NCI-H1092 (cell line): ENCODE data around the gene CNTRL.

Experiments
- DNase-seq: peaks from one replicate; lab custom pipeline; 2025; lab: John Stamatoyannopoulos, UW

The CNTRL gene

DNA sequence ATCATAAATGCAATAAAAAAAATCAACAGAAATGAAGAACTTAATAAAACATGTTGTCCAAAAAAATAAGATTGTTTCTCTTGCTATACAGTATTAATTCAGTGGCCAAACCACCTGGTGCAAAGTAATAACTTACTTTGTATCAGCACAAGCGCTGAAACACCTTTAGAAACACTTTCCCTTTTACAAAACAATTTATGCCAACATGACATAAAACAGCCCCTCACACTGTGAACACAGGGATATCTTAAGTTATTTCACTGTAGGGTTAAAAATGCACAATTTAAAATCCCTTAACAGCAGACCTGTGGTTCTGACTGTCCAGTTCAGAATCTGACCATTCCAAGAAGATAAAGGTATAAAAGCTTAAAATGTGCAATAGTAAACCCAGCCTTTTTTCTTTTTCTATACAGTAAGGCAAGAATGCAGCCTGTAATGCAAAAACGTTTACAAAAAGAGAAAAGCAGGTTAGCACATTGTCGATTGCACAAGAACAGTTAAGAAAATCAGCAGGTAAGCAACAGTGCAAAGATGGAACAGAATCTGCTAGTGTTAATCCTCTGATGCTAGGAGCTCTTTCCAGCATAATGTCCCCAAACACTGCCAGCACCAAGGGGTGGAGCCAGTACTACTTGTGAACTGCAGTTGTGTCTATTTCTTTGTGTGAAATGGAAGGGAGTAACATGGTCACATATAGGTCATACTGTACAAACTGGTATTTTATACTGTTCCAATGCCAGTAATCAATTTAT lies 105.4 kb downstream of the CNTRL start:
- DNase-seq = no peak

- no peak for DNase-seq
Observed at GRCh38 chr9:121182101-121182836, 107.5 kb downstream of the CNTRL start.

- no peak for DNase-seq
Observed at GRCh38 chr9:121182989-121183388, 108.2 kb downstream of the CNTRL start.

DNA sequence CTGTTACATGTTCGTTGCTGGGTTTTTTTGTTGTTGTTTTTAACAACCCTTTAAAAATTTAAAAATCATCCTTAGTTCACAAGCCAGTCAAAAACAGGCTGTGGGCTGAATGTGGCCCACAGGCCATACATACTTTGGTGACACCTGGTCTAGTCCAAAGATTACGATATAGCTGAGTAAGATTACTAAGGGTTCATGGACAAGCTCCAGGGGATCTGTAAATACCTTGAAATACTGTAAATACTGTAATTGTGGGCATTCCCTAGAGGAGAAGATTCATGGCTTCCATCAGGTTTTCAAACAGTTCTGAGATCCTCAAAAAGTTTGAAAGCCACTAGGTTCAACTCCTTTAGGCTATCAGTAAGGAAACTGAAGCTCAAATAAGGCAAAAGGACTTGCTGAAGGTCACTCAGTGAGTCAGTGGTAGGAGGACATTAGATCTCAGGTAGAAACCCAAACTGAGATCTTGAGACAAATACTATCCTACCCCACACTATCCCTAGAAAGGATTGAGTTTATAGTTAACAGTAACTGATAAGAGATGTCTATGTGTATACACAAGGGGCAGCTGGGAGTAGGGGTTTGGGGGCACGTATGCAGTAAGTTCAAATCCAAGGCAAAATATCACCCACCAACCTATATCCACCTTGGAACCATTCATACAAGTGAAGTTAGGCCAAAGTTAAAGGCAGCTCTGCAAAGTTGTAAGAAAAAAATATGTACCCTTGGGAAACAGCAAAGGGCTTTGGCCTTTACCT lies 109.1 kb downstream of the CNTRL start:
- no peak for DNase-seq

DNA sequence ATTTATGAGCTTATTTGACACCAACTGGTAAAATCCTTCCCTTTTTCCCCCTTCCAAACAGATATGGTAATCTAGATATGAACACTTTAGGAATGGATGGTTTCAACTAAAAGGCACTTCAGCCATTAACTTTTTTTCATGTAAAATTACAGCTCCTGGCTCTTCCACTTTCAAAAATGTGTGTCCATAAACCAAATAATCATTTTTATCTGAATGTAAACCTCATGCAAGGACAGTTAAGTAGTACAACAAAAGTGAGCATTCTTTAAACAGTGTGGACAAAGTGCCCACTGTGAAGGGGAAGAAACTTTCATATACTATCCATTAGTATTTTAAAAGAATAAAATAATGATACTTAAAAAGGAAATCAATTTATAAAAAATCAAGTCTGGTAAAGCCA lies 109.7 kb downstream of the CNTRL start:
- DNase-seq = no peak

DNA sequence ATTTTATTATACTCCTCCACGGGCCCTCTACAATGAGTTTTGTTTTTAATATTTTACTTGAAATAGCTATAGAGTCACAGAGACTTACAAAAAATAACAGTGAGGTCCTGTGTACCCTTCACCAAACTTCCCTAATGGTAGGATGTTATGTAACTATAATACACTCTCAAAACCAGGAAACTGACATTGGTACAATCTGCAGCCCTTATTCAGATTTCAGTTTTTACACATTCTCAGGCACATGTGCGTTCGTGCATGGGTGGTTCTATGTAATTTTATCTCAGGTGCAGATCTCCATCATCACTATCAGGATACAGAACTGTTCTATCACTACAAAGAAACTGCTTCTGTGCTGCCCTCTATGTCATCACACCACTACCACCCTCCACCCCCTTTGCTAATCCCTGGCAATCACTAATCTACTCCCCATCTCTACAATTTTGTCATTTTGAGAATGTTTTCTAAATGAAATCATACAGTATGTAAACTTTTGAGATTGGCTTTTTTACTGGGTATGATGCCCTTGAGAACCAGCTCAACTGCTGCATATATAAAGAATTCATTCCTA lies 110.5 kb downstream of the CNTRL start:
- no peak for DNase-seq

DNA sequence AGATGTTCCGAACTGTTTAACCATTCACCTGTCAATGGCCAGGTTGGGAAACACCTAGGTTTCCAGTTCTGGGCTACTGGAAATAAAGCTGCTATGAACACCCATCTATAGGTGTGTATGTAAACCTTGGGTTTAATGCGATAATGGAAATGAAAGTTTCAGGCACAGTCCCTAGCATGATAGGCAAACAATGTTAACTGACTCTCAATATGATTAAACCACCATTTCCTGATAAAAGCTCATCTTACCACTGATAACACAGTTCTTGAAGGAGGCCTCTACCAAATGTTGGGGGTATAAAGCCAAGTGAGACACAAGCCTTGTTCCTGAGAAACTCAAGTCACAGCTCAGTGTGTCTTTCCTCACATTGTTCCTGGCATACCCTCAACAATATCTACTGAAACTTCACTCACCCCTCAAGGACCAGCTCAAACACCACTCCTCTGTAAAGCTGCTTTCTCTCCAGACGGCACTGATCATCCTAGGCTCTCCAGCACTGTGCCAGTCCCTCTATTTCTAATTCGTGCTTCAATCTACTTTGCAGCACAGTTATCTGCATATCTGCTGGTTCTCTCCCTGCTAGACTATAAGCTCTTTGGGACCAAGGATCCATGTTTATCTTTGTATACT lies 111.1 kb downstream of the CNTRL start:
- DNase-seq = no peak

DNA sequence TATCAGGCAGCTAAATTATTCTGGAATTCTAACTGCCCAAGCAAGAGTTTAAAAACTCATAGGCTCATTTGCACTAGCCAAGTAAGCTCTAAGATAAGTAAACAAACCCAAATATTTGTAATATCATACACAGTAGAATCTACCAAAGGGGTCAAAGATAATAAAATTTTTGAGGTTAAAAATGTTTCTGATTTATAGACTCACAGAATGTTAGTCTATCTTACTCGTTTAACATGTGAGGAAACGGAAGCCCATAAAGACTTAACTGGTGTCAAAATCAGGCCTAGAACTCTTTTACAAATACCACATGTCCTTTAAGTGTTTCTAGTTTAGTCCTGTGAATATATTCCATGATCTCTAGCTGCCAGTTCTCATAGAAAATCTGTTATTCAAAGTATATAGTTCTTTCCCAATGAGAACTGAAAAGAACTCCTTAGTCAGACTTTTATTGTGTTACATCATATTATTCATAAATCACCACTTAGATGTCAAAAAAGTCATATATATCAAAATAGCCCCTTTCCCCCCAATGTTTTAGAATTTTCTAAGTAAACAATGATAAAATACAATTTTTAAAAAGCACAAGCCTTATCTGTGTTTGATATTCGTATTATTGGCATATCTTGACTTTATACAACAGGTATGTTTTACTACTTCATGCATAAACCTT lies 113.0 kb downstream of the CNTRL start:
- DNase-seq = no peak

DNA sequence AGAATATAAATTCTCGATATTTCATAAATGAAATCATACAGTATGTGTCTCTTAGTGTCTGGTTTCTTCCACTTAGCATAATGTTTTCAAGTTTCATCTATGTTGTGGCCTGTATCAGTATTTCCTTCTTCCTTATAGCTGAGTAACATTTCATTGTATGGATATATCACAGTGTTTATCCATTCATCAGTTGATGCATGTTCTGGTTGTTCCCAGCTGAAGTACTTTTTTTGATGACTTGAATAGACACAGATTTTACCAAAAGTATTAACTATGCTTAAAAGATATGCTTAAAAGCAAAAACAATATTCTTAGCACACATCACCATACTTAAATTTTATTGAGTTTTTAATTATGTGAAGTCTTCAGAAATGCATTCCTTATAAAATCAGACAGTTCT lies 114.3 kb downstream of the CNTRL start:
- no peak for DNase-seq

- no peak for DNase-seq
Observed at GRCh38 chr9:121189660-121190059, 114.9 kb downstream of the CNTRL start.

GRCh38 chr9:121191235-121191634 lies 116.5 kb downstream of the CNTRL start:
- no peak for DNase-seq

DNA sequence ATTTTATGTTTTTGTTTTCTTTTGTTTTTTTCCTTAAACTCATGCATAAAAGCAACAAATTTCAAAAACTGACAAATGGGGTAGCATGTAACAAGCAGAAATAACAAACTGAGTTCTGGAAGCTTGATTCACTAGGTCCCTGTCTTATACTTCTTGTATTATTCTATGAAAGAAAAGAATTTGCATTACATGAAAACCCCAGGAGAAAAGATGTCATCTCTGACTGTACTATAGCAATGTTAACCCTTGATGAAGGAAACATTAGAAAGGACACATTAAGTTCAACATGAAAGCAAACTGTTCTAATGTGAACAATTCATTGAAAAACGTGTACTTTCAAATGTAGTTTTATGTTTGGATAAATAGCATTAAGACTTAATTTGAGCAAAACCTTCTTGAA lies 117.8 kb downstream of the CNTRL start:
- no peak for DNase-seq

DNA sequence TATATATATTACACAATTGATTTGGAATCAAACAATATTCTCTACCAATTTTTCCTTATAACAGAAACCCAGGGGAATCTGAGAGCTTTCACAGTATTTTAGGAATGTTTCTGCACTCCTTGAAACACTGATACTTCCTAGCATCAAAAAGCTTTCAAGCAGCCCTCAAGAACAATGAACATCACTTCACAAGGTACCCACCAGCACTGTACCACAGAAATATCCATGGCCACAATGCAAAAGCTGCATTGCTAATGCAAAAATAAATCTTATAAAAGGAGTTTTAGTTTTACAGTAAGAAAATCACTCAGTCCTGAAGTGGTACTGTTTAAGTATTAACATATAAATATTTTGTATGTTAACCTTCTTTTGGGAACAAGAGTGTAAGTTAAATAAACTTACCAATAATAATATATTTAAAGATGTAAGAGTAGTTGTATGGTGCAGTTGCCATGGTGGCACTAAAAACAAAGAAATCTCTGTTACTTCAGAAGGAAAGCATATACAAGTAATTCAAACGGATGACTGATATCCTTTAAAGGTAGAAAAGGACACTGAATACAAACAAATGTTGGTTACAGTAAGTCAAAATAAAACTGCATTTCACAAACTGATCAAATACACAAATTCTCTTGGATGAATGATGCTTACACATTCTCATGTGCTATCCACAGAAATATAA lies 118.3 kb downstream of the CNTRL start:
- no peak for DNase-seq

GRCh38 chr9:121194730-121195129 lies 120.0 kb downstream of the CNTRL start:
- DNase-seq = no peak

DNA sequence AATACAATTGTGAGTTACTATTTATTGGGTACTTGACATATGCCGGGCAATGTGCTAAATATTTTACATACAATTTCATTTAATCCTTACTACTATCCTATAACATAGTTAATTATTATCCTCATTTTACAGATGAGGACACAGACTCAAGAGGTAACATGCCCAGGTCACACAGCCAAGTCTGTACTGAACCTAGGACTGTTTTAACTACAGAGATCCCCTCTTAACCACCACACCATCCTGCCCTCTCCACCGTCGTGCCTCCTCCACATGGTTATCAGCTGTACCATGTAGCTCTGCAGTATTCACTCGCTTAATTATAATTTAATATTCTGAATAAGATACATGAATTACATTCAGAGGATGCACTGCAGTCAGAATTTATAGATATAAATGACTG lies 121.6 kb downstream of the CNTRL start:
- DNase-seq = no peak

GRCh38 chr9:121197132-121197531 lies 122.4 kb downstream of the CNTRL start:
- DNase-seq = no peak

- DNase-seq = no peak
Observed at GRCh38 chr9:121198512-121199042, 123.8 kb downstream of the CNTRL start.

- DNase-seq = no peak
Observed at GRCh38 chr9:121199921-121200320, 125.2 kb downstream of the CNTRL start.

DNA sequence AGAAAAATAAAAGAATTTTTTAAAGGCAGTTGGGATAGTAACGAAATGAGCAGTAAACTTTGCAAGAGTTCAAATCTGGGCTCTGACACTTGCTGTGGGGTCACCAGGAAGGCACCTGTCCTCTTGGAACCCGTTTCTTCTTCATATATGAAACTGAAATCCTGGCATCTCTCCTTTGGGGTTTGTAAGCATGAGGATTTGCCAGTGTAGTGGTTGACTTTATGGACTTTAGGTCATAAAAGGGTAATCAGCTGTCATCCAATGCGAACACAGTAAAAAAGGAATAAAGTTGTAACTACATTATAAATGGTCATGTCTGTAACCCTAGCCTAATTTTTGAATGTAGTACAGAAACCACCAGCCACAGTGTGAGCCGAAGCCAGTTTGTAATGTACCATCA lies 125.6 kb downstream of the CNTRL start:
- DNase-seq = no peak

- no peak for DNase-seq
Observed at GRCh38 chr9:121201045-121201737, 126.4 kb downstream of the CNTRL start.
